Stimulated activated CD4-positive, alpha-beta T cell treated with anti-CD3 and anti-CD28 coated beads, TNF-alpha, amount 100 ng/mL, for 4 hours (primary cell): Measurements from ENCODE around the gene CABLES1.

ENCODE experiments used
- DNase-seq, 3 experiments: peaks; one replicate each; pipeline ENCODE4 v3.0.0-alpha.2; 2020; ENCODE audit warnings: low read depth in 3 of 3

Gene CABLES1

GRCh38 chr18:23223641-23224040, 88.4 kb downstream of the CABLES1 start:
- DNase-seq, result no peak

DNA sequence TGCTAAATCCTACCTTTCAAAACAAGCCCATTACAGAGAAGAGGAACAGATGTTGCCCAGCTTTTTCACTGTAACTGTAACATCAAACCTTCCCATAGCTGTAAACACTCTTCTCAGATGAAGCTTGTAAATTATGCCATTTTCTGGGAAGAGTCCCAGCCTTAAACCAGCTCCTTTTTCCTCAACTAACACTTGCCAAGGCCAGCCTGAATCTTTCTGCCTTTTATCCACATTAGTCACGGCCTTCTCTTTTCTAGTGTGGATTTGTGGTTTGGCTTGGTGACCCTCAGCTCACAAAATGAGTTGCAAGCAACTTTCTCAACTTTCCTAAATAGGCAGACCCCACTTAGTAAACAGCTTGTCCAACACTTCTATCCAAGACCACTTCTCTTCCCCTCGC, 90.2 kb downstream of the CABLES1 start:
- no peak for DNase-seq

DNA sequence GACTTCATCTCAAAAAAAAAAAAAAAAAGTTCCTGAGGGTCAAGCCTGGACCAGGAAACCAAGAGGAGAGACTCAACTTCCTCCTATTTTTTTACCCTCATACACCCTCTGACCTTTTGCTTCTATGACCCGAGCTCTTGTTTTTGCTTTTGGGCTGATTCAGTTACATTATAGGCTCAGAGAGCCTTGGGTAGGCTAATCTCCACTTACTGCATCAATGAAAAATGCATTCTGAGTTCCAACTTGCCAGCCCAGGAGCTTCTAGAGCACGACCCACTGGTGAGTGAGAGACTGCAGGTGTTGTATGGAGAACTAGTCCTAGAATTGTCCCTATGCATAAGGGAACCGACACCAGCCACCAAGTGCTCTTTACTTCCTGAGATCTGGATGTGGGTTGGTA, 91.1 kb downstream of the CABLES1 start:
- DNase-seq, result no peak

DNA sequence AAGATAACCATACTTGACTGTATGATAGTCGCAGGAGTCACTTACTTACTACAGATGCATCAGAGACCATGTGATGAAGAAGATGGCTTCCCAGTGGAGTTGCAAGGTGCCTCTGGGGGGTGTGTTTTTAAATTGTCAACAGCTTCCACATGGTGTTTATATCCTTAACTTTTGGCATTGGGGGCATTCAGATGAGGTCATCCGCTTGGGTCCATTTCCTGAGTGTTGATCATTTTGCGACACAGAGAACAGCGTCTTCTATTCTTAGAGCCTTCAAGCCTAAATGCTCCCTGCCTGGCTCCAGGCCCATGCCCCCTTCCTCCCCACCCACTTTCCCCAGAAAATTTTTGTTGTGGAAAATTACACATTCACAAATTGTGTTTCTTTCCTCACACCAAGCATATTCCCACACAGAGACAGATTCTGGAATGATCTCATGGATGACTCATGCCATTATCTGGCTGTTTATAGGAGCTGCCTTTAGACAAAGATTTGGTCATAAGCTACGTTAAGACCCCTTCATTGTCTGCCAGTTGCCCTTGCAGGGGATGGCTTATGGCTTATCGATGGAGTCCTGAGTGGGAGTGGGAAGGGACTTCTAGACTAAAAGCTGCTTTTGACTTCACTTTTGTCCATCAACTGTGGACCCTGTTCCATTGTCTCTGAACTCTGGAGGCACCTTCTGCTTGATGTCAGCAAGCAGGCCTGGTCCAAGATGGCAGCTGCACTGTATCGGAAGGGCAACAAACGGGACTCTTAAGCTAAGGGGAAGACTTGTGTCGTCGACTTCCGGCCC, 91.8 kb downstream of the CABLES1 start:
- DNase-seq, result no peak

DNA sequence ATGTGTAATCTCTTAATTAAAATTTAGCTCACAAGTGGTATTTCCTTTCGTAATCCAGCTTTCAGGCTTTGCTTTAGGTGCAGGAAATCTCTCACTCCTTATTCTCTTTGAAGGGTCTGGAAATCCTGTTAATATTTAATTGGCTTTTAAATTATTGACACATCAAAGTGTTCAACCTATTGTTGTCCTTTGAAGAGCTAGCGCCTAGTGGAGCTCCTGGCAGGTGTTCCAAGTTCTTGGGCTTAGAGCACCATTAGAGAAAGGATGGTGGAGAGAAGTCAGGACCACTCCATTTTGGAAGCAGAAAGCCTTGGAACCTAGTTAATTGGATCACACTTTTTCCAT, 92.4 kb downstream of the CABLES1 start:
- no peak for DNase-seq

- DNase-seq, result no peak
Observed at GRCh38 chr18:23228102-23229061, 93.1 kb downstream of the CABLES1 start.

DNA sequence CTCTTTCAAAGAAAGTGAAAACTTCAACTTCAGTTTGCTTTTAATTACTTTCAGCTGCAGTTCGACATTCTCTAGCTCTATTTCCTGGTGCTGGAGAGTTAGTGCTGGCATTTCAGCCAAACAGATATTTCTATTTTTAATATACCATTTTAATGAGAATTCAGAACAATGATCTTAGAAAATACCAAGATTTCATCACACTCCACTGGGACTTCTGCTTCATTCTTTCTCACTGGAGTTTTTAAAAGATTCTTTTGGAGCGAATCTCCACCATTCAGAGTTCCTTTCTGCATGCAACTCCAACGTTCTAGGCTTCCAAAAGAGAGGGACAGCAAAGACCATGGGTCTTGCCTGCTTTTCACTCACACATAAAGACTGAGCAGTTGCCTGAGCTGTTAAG, 94.2 kb downstream of the CABLES1 start:
- no peak for DNase-seq

DNA sequence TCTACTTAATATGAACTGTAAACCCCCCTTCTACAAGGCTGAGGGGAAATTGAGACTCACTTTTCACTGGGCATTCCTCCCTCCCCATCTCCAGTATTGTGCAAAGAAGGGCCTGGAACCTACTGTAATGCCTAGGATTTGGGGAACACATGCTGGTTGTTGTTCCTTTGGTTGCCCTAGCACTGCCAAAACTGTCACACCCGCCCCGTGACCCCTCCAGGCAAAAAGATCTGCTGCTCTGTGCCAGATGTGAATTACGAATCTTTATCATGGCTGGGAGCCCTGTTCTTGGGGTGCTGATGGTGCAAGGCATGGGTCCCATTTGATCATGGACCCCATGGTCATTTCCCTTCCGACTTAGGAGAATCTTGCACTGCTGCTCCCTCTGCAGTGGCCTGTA, 95.4 kb downstream of the CABLES1 start:
- no peak for DNase-seq

DNA sequence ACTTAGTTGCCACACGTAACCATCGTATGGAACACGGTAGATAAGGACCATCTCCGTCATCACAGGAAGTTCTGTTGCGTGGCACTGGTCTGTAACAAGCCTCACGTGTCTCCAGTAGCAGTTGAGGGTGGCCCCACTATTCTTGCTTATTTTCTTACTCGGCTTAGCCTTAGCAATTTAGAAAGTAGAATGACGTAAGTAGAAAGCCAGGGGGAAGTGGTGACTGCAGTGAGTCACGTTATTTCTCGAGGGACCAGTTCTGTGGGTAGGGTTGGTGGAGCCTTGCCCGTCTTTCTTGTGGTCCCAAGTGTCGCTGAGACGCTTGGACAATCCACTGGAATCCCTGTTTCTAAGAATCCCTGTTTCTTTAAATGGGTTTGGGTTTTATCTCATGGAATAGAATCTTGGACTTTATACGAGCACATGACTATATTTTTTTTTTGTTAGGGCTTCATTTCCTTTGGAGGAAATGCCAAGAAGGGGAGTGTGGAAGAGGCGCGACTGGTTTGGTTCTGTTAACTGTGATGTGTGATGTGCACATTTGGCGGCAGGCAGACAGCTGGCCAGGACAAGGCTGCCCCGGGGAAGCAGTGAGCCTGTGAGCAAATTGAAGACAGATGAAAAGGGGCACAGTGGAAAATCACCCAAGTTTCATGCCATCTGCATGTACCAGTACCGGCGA, 96.2 kb downstream of the CABLES1 start:
- DNase-seq, result peak; percentile 26 to 44 (median 38)

DNA sequence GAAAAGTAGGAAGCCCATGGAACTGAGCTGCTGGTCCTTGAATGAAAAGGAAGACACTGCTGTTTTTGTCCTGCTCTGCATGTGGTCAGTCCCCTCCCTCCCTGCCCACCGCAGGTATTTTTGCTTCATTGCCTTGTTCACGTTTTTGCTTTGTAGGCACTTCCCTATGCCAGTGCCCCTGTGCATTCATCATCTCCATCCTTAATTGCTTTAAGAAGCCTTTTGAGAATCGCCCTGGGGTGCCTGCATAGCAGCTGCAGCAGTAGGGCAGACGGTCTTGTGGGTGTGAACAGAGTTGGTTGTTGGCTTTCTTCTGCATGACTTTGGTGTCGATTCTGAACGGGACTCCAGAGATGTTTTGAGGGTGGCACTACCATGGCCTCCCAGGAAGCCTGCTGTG, 97.0 kb downstream of the CABLES1 start:
- no peak for DNase-seq

- DNase-seq, result no peak
Observed at GRCh38 chr18:23234619-23235018, 99.3 kb downstream of the CABLES1 start.

DNA sequence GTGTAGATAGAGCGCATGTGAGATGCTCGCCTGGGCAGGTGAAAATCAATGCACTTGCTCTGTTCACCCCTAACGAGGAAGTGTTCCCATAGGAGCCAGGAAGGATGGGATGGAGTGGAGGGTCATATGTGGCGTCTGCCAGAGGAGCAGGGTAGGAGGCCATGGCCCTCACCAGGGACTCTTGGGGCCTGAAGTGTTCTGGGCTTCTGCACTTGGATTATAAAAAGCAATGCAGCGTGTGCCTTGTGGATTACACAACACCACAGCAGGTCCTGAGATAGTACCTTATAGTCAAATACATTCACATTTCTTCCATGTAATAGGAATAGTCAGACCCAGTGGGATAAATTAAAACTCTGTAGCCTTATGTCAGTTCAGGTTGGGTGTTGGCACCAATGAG, 100.1 kb downstream of the CABLES1 start:
- DNase-seq, result no peak

- no peak for DNase-seq
Observed at GRCh38 chr18:23235860-23236259, 100.6 kb downstream of the CABLES1 start.

DNA sequence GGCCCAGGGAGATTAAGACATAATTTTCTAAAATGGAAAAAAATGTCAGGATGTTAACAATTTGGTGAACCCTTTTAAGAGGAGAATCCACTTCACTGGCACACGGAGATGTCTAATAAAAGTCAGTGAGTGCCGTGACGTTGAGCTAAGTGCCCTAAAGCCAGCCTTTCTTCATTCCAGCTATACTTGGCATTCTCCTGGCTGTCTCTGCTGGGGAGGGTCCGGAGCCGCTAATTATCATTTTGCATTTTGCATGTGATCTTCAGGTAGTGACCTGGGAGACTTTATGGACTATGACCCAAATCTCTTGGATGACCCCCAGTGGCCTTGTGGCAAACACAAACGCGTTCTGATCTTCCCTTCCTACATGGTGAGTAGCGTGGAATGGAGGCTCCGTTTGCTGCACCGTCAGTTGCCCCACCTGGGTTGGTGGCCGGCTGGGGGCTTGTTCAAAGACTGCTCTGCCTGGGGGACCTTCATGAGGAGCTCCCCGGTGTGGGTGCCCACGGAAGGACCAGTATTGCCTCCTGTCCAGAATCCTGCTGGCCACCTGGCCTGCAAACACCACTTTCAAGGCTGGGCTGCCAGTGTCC, 101.7 kb downstream of the CABLES1 start:
- no peak for DNase-seq

GRCh38 chr18:23237524-23238151, 102.4 kb downstream of the CABLES1 start:
- DNase-seq, result no peak

DNA sequence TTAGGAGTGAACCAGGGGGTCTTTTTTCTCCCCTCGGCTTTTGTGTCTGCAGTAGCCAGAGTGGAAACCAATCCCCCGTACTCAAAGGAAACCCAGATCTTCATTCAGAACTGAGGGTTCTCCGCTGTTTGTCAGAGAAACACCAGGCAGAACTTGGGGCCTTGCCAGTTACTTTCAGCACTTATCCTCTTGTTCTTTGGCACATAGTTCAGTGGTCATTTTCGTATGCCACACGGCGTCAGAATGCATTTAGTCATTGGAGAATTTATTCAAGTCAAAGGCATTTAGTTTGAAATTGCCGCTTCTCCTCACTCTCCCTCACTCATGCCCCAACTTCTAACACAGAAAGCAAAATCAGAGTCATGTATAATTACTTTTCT, 102.9 kb downstream of the CABLES1 start:
- no peak for DNase-seq

GRCh38 chr18:23238651-23239349, 103.5 kb downstream of the CABLES1 start:
- DNase-seq, result no peak

GRCh38 chr18:23239350-23239692, 104.0 kb downstream of the CABLES1 start:
- DNase-seq, result no peak

DNA sequence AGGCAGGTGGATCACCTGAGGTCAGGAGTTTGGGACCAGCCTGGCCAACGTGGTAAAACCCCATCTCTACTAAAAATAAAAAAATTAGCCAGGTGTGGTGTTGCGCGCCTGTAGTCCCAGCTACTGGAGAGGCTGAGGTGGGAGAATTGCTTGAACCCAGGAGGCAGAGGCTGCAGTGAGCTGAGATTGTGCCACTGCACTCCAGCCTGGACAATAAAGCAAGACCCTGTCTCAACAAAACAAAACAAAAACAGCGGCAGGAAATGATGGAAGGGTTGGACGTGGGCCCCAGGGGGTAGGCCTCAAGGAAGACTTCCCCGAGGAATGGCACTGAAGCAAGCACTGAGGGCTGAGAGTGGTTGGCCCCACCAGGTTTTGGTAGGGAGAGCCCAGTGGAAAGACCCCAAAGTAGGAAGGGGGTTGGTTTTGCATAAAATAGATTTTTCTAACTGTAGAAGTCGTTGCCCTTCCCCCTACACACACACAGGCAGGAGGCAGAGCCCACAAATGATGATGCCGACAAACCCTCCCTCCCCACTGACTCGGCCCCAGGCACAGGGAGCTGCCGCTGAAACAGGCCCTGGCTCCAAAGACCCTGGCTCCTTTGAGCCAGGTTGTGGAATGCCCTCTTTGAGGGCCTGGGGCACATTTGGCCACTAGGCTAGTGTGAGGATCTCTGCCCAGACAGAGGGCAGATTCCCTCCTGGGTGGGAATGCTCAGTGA, 104.8 kb downstream of the CABLES1 start:
- no peak for DNase-seq

GRCh38 chr18:23240609-23240930, 105.3 kb downstream of the CABLES1 start:
- DNase-seq, result no peak
